ENCODE data around the gene AGMAT.

Gene AGMAT

GRCh38 chr1:15624133-15624714 lies 39.4 kb upstream of the AGMAT start:
- Histone ChIP-seq H3K36me3 (peaks cover 29 to 67% (median 54%) of the 10 kb centered on the region in 11 experiments), H3K27me3 (no peaks in the 10 kb centered on the region), H3K9me3 (replicated peaks in 1 of 11) (no peaks in the 10 kb centered on the region), H3K4me1 (peaks cover 57 to 97% (median 76%) of the 10 kb centered on the region in 10 experiments), H3K4me2 (peak overlapping the region in 6 of 11 experiments; percentile 3 to 24 (median 14); a peak in 5 of 22 replicates), H3K4me3 (no peak overlapping the region), H3K9ac (0 out of 22 replicates have a peak overlapping the region, but pooled peaks of 1 of the 11 experiments have one; percentile 5), H3K27ac (no peak overlapping the region), H4K20me1 (peaks cover 77 to 99% (median 93%) of the 10 kb centered on the region in 11 experiments; a peak in 21 of 22 replicates)
- TF ChIP-seq Cebpa-rat (IDR thresholded peaks at IDR 0.05), result no peak

- H3K4me2 ChIP-seq, result peak overlapping the region in 4 of 11 experiments; percentile 3 to 24 (median 12); a peak in 3 of 22 replicates
- H3K9ac ChIP-seq, result no peak overlapping the region
- no peaks in the 10 kb centered on the region for H3K9me3 ChIP-seq (replicated peaks in 1 of 11)
- H4K20me1 ChIP-seq, result peaks cover 76 to 100% (median 85%) of the 10 kb centered on the region in 11 experiments; a peak in 21 of 22 replicates
- TF ChIP-seq Cebpa-rat (IDR thresholded peaks at IDR 0.05), result no peak
- no peaks in the 10 kb centered on the region for H3K27me3 ChIP-seq
- peaks cover 60 to 96% (median 81%) of the 10 kb centered on the region in 10 experiments for H3K4me1 ChIP-seq
- peaks cover 21 to 59% (median 46%) of the 10 kb centered on the region in 11 experiments; a peak in 21 of 22 replicates for H3K36me3 ChIP-seq
- H3K4me3 ChIP-seq, result no peak overlapping the region
- no peak overlapping the region for H3K27ac ChIP-seq
Observed at GRCh38 chr1:15623435-15623834, 38.6 kb upstream of the AGMAT start.

- TF ChIP-seq Cebpa-rat (IDR thresholded peaks at IDR 0.05), result no peak
- Histone ChIP-seq H3K4me1 (peaks cover 57 to 90% (median 77%) of the 10 kb centered on the region in 10 experiments), H3K4me2 (peak overlapping the region in 3 of 11 experiments; percentile 18 to 92 (median 40); a peak in 2 of 22 replicates), H3K36me3 (peaks cover 15 to 53% (median 40%) of the 10 kb centered on the region in 11 experiments; a peak in 20 of 22 replicates), H3K27ac (no peak overlapping the region), H4K20me1 (peaks cover 70 to 94% (median 79%) of the 10 kb centered on the region in 11 experiments; a peak in 21 of 22 replicates), H3K4me3 (no peak overlapping the region), H3K27me3 (no peaks in the 10 kb centered on the region), H3K9ac (peak overlapping the region in 1 of 11 experiments; percentile 8; a peak in 1 of 22 replicates), H3K9me3 (replicated peaks in 1 of 11) (no peaks in the 10 kb centered on the region)
Observed at GRCh38 chr1:15622712-15623373, 38.0 kb upstream of the AGMAT start.

- Histone ChIP-seq H3K4me2 (peak overlapping the region in 4 of 11 experiments; percentile 3 to 96 (median 66); a peak in 5 of 22 replicates), H3K36me3 (peaks cover 9 to 45% (median 32%) of the 10 kb centered on the region in 11 experiments; a peak in 20 of 22 replicates), H3K9ac (peak overlapping the region in 1 of 11 experiments; percentile 8; a peak in 1 of 22 replicates), H3K27ac (no peak overlapping the region), H3K4me1 (peaks cover 48 to 81% (median 68%) of the 10 kb centered on the region in 10 experiments), H3K27me3 (no peaks in the 10 kb centered on the region), H3K9me3 (replicated peaks in 1 of 11) (no peaks in the 10 kb centered on the region), H3K4me3 (no peak overlapping the region), H4K20me1 (peaks cover 62 to 88% (median 70%) of the 10 kb centered on the region in 11 experiments; a peak in 21 of 22 replicates)
- TF ChIP-seq Cebpa-rat (IDR thresholded peaks at IDR 0.05), result no peak
Observed at GRCh38 chr1:15621975-15622374, 37.1 kb upstream of the AGMAT start.

GRCh38 chr1:15620902-15621682 lies 36.2 kb upstream of the AGMAT start:
- H4K20me1 ChIP-seq, result peaks cover 53 to 79% (median 61%) of the 10 kb centered on the region in 11 experiments; a peak in 21 of 22 replicates
- no peak for TF ChIP-seq Cebpa-rat (IDR thresholded peaks at IDR 0.05)
- H3K4me2 ChIP-seq, result peak overlapping the region; percentile 64 to 97 (median 92); a peak in 21 of 22 replicates
- peaks cover 46 to 79% (median 67%) of the 10 kb centered on the region in 10 experiments for H3K4me1 ChIP-seq
- H3K27ac ChIP-seq, result peak overlapping the region in 9 of 11 experiments; percentile 23 to 99 (median 98); a peak in 11 of 22 replicates
- H3K27me3 ChIP-seq, result no peaks in the 10 kb centered on the region
- peaks cover 3 to 36% (median 25%) of the 10 kb centered on the region in 11 experiments; a peak in 15 of 22 replicates for H3K36me3 ChIP-seq
- H3K9ac ChIP-seq, result peak overlapping the region in 1 of 11 experiments; percentile 97; a peak in 2 of 22 replicates
- no peaks in the 10 kb centered on the region for H3K9me3 ChIP-seq (replicated peaks in 1 of 11)
- peak overlapping the region in 1 of 10 experiments; percentile 88; a peak in 1 of 20 replicates for H3K4me3 ChIP-seq

- H3K4me1 ChIP-seq, result peaks cover 47 to 78% (median 66%) of the 10 kb centered on the region in 10 experiments
- peaks cover 3 to 34% (median 25%) of the 10 kb centered on the region in 11 experiments; a peak in 15 of 22 replicates for H3K36me3 ChIP-seq
- H3K4me2 ChIP-seq, result peak overlapping the region; percentile 64 to 97 (median 92)
- peak overlapping the region in 9 of 10 experiments; percentile 23 to 99 (median 96); a peak in 14 of 20 replicates for H3K4me3 ChIP-seq
- no peaks in the 10 kb centered on the region for H3K27me3 ChIP-seq
- H3K27ac ChIP-seq, result peak overlapping the region; percentile 89 to 99 (median 98)
- H4K20me1 ChIP-seq, result peaks cover 43 to 70% (median 52%) of the 10 kb centered on the region in 11 experiments; a peak in 21 of 22 replicates
- no peaks in the 10 kb centered on the region for H3K9me3 ChIP-seq (replicated peaks in 1 of 11)
- TF ChIP-seq Cebpa-rat (IDR thresholded peaks at IDR 0.05), result no peak
- peak overlapping the region; percentile 93 to 99 (median 98); a peak in 19 of 22 replicates for H3K9ac ChIP-seq
Observed at GRCh38 chr1:15620155-15620545, 35.3 kb upstream of the AGMAT start.

- Histone ChIP-seq H3K9ac (peak overlapping the region; percentile 93 to 99 (median 98)), H3K27me3 (no peaks in the 10 kb centered on the region), H3K4me3 (peak overlapping the region; percentile 83 to 100 (median 98)), H3K4me1 (peaks cover 40 to 65% (median 56%) of the 10 kb centered on the region in 10 experiments), H3K36me3 (peaks cover 3 to 34% (median 22%) of the 10 kb centered on the region in 11 experiments; a peak in 14 of 22 replicates), H4K20me1 (peaks cover 31 to 57% (median 39%) of the 10 kb centered on the region in 11 experiments; a peak in 21 of 22 replicates), H3K4me2 (peak overlapping the region; percentile 64 to 97 (median 92)), H3K27ac (peak overlapping the region; percentile 89 to 99 (median 98)), H3K9me3 (replicated peaks in 1 of 11) (no peaks in the 10 kb centered on the region)
- peak in 2 of 11 experiments; percentile 70 to 79; a peak in 4 of 22 replicates for TF ChIP-seq Cebpa-rat (IDR thresholded peaks at IDR 0.05)
Observed at GRCh38 chr1:15618655-15619525, 34.0 kb upstream of the AGMAT start.

Measured in BLaER1 treated with 17β-estradiol and CSF1 and Interleukin-3, amounts not matched to agents 10 nM and 100 nM (cell line).